Cardiac septum (tissue), 1 donor: Measurements from ENCODE around the gene PDZD2. TPM values are rescaled to one million over a fixed set of nuclear protein-coding genes. Genes with fewer than 3 reads are reported as not detected.

Experiments used
- DNase-seq: peaks from one replicate; pipeline ENCODE4 v3.0.0-alpha.2; 2020; ENCODE audit warnings: low spot score
- intact Hi-C: fragments of 100-400 bp; cut with DNase I; formaldehyde crosslinking; loops from one replicate; pipeline ENCODE4 v1.14.0; 2022
- total RNA-seq: library from RNA; stranded (reverse); fragmentation: NEBNext Ultra II Directional; extraction: Animal tissue kit (Norgen Biotek cat#: 25700); gene quantifications from one replicate; pipeline ENCODE4 v1.2.1, GENCODE V29; 2021
- donor health status: DM: no; HTN: no; CAD: no.

The PDZD2 gene
- total RNA-seq, 1 donor from 2014 or later, result 67.1 TPM

GRCh38 chr5:31887556-31887955 lies 248.6 kb downstream of the PDZD2 start:
- no peak for DNase-seq
- intact Hi-C loops, result no loop called here

GRCh38 chr5:31888564-31888963 lies 249.6 kb downstream of the PDZD2 start:
- DNase-seq, result no peak
- intact Hi-C loops, result no loop called here

GRCh38 chr5:31889001-31889561 lies 250.2 kb downstream of the PDZD2 start:
- intact Hi-C loops, result no loop called here
- no peak for DNase-seq

GRCh38 chr5:31890046-31890445 lies 251.1 kb downstream of the PDZD2 start:
- intact Hi-C loops, result no loop called here

GRCh38 chr5:31894141-31894540 lies 255.2 kb downstream of the PDZD2 start:
- no peak for DNase-seq
- intact Hi-C loops, result no loop called here

More at GRCh38 chr5:31890046-31890445, 251.1 kb downstream of the PDZD2 start:
- no peak for DNase-seq

- no peak for DNase-seq
- intact Hi-C loops, result no loop called here
These were observed 256.4 kb downstream of the PDZD2 start for GRCh38 chr5:31895199-31895820.

- DNase-seq, result no peak
- intact Hi-C loops, result no loop called here
These were observed 259.2 kb downstream of the PDZD2 start for GRCh38 chr5:31898036-31898632.

GRCh38 chr5:31900296-31900865 lies 261.4 kb downstream of the PDZD2 start:
- intact Hi-C loops, result no loop called here
- DNase-seq, result no peak

- intact Hi-C loops, result no loop called here
- no peak for DNase-seq
These were observed 263.0 kb downstream of the PDZD2 start for GRCh38 chr5:31901807-31902530.

- intact Hi-C loops, result no loop called here
- no peak for DNase-seq
These were observed 269.5 kb downstream of the PDZD2 start for GRCh38 chr5:31908396-31908795.

- intact Hi-C loops, result no loop called here
- no peak for DNase-seq
These were observed 270.1 kb downstream of the PDZD2 start for GRCh38 chr5:31909073-31909472.

GRCh38 chr5:31911291-31912265 lies 272.6 kb downstream of the PDZD2 start:
- DNase-seq, result no peak
- intact Hi-C loops, result no loop called here

GRCh38 chr5:31913808-31914207 lies 274.9 kb downstream of the PDZD2 start:
- intact Hi-C loops, result no loop called here
- DNase-seq, result no peak

GRCh38 chr5:31916327-31916726 lies 277.4 kb downstream of the PDZD2 start:
- DNase-seq, result no peak
- intact Hi-C loops, result no loop called here

- intact Hi-C loops, result no loop called here
These were observed 279.8 kb downstream of the PDZD2 start for GRCh38 chr5:31918739-31919138.

GRCh38 chr5:31921852-31922305 lies 282.9 kb downstream of the PDZD2 start:
- intact Hi-C loops, result no loop called here

More at GRCh38 chr5:31918739-31919138, 279.8 kb downstream of the PDZD2 start:
- DNase-seq, result no peak

GRCh38 chr5:31924005-31924404 lies 285.1 kb downstream of the PDZD2 start:
- intact Hi-C loops, result no loop called here
- no peak for DNase-seq

More at GRCh38 chr5:31921852-31922305, 282.9 kb downstream of the PDZD2 start:
- no peak for DNase-seq

GRCh38 chr5:31931874-31932273 lies 292.9 kb downstream of the PDZD2 start:
- intact Hi-C loops, result no loop called here
- no peak for DNase-seq

- intact Hi-C loops, result no loop called here
- no peak for DNase-seq
These were observed 295.2 kb downstream of the PDZD2 start for GRCh38 chr5:31934156-31934555.
